Aortic smooth muscle cell (primary cell): Measurements from ENCODE around the gene ATG4B. TPM values are rescaled to one million over a fixed set of nuclear protein-coding genes. Genes with fewer than 3 reads are reported as not detected.

Experiments used
- total RNA-seq: library from RNA; depleted of rRNA; stranded (reverse); fragments of >200 nt; gene quantifications from 2 replicates; pipeline ENCODE4 v1.2.3, GENCODE V29; 2014

ATG4B gene
- 51.9 and 60.7 TPM in 2 replicates for total RNA-seq

GRCh38 chr2:241637018-241637794 lies at the start of gene ATG4B, which contains the start of gene THAP4:
ATG4B (plus strand) TSS chr2:241637693; CDS start chr2:241637715, 22 bp downstream.
THAP4 (minus strand) TSS chr2:241637158; CDS start chr2:241637017, 141 bp downstream.

DNA sequence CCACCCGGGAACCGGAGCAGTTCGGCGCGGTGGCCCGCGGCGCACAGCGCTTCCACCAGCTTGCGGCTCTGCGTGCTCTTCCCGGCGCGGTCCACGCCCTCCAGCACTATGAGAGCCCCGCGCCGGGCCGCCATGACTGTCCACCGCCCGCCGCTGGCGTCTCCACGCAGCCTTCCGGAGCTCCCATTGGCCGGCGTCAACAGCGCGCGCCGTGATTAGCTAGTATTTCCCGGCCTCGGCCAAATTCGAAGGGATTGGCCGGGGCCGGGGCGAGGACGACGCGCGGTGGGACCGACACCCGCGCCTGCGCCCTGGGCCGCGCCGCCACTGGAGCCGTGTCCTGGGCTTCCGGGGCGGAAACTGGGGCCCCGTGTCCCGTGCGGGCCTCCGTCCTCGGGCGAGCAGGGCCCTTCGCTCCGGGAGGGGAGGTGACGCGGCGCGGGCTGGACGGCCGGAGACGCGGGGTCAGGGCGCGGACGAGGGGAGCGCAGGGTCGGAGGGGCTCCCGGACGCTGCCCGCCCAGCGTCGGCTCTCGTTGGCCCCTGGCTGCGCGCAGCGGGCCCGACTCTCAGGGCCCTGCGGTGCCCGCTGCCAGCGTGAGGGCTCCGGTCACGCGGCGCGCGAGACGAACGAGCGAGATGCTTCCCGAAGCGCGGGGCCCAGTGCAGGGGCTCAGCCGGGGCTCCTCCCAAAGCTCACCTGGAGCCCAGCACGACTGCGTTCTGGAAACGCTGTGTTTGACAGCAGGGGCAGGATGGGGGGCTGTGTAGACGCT lies 49.3 kb downstream of the ATG4B start, which contains the start of gene DTYMK:
Gene DTYMK, minus strand, starts transcription at position 166 of the 776 bp plus-strand sequence. Its CDS starts 32 bp downstream, at position 134.

GRCh38 chr2:241701399-241702154 lies 64.1 kb downstream of the ATG4B start, which contains the start of gene ING5:
ING5 (plus strand) TSS chr2:241702039; CDS start chr2:241702066, 27 bp downstream.

Other genes with a start within 250 kb of the ATG4B start
- 123 and 138 TPM in 2 replicates for gene STK25, start 129.1 kb upstream of the ATG4B start, total RNA-seq
- 4.0 and 4.9 TPM in 2 replicates for gene BOK, start 78.9 kb upstream of the ATG4B start, total RNA-seq
- 32.8 and 42.8 TPM in 2 replicates for gene THAP4, start 535 bp upstream of the ATG4B start, total RNA-seq
- gene DTYMK, start 49.1 kb downstream of the ATG4B start, total RNA-seq, result 24.1 and 30.9 TPM in 2 replicates
- gene ING5, start 64.3 kb downstream of the ATG4B start, total RNA-seq, result 16.7 and 26.3 TPM in 2 replicates
- 11.1 and 11.3 TPM in 2 replicates for gene D2HGDH, start 96.9 kb downstream of the ATG4B start, total RNA-seq
- gene GAL3ST2, start 139.1 kb downstream of the ATG4B start, total RNA-seq, result not detected in 2 replicates
- not detected in 2 replicates for gene NEU4, start 171.5 kb downstream of the ATG4B start, total RNA-seq
- gene PDCD1, start 221.2 kb downstream of the ATG4B start, total RNA-seq, result not detected in 2 replicates
- gene RTP5, start 232.0 kb downstream of the ATG4B start, total RNA-seq, result not detected in 2 replicates